22Rv1 (cell line): Measurements from ENCODE around the gene HTR2B.

Source experiments
- CTCF ChIP-seq: fragments of 450-650 bp; IDR thresholded peaks from 2 replicates; pipeline ENCODE4 v1.5.1; 2017; ENCODE audit warnings: mild to moderate bottlenecking
- ZFX ChIP-seq: fragments of 450-650 bp; IDR thresholded peaks from 2 replicates; pipeline ENCODE4 v1.6.1; 2017; ENCODE audit warnings: antibody characterized with exemption, borderline replicate concordance

DNA sequence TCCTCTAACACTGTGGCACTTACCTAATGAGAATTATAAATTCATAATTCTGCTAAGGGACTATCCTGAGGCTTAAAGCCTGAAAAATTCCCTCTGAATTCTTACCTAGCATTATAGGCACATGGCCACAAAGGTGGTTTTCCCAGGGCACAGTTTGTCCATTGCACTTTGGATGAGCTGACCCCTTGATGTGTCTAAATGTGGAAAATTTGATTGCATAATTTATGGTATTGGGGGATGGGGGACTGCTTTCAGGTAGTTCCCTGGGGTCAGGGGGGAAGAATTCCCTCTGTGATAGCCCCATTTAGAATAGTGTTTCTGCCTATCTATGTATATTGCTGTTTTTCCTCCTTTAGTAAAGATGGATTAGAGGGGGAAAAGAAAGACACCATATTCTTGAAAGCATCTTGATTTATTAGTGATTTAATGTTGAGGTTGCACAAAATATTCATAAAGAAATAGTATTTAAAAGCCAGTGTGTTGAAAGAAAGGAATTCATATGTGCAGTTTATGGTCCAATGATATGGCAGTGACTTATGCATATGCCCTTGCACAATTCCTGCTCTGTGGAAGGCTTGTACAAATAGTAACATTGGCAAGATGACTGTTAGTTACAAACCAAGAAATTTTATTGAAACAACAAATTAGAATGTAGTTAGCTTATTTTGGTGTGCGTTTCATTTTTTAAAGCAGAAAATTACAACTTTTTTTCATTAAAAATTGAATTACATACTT, 8.7 kb upstream of the HTR2B start:
- no peak for TF ChIP-seq CTCF
- TF ChIP-seq ZFX = no peak
